OCI-LY1 (cell line): Measurements from ENCODE around the gene IKZF1.

Experiments
- EZH2 ChIP-seq: fragments of 200-600 bp; sonication (generic), shearing (Covaris generic); IDR thresholded peaks from 2 replicates; pipeline ENCODE4 v1.8.0; 2017; ENCODE audit warnings: borderline replicate concordance, mixed run types, mild to moderate bottlenecking, antibody characterized with exemption, low read length, moderate library complexity, mixed read lengths
- TF ChIP-seq, protein P1 (sequence below): fragments of 200-600 bp; sonication (generic), shearing (Covaris generic); IDR thresholded peaks from 2 replicates; pipeline ENCODE4 v1.5.1; 2017; ENCODE audit warnings: mild to moderate bottlenecking, antibody characterized with exemption, low read length, moderate library complexity, mixed read lengths

GRCh38 chr7:50266635-50267386, 37.7 kb upstream of the IKZF1 start:
- TF ChIP-seq, protein P1, sequence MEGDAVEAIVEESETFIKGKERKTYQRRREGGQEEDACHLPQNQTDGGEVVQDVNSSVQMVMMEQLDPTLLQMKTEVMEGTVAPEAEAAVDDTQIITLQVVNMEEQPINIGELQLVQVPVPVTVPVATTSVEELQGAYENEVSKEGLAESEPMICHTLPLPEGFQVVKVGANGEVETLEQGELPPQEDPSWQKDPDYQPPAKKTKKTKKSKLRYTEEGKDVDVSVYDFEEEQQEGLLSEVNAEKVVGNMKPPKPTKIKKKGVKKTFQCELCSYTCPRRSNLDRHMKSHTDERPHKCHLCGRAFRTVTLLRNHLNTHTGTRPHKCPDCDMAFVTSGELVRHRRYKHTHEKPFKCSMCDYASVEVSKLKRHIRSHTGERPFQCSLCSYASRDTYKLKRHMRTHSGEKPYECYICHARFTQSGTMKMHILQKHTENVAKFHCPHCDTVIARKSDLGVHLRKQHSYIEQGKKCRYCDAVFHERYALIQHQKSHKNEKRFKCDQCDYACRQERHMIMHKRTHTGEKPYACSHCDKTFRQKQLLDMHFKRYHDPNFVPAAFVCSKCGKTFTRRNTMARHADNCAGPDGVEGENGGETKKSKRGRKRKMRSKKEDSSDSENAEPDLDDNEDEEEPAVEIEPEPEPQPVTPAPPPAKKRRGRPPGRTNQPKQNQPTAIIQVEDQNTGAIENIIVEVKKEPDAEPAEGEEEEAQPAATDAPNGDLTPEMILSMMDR = no peak
- TF ChIP-seq EZH2 = no peak
